Medulla oblongata (tissue), 1 donor: Measurements from ENCODE around the gene PIEZO2.
"Not testable (repeated sequence)": the region's sequence is repeated elsewhere in the genome, so short reads cannot be mapped to it uniquely, and the experiment has no call there.

Source experiments
- DNase-seq: peaks from one replicate; pipeline ENCODE4 v3.0.0-alpha.2; 2015; ENCODE audit errors: extremely low spot score

The PIEZO2 gene

DNA sequence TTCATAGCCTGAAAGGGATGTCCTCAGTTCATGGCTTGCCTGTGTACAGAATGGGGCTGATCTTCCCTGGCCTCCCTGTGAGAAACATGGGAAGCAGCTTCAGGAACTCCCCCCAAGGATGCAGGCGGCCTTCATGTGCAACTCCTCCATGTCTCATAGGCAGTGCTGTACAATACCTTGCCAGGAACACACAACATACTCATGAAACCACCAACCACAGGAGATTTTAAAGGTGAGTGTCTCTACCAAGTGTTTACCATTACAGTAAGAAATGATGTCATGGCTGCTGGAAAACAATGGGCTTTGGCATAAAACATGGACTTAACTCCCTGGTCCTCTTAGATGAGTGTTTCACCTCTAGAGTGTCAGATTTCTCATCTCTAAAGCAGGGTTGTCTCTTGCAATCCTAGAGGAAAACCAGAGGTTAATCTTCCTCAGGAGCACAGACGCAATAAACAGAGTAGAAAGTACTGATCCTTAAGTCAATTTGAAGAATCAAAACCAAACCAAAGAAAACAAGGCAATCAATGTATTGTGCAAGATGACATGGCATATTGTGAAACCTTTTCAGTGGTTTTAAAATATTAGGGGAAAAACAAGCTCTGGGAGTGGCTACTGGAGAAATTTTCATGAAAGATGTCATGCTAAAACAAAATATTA is 528.6 kb downstream of the PIEZO2 start:
- not testable (repeated sequence) for DNase-seq
